ENCODE measurements around the gene GOLPH3. TPM values are rescaled to one million over a fixed set of nuclear protein-coding genes. Genes with fewer than 3 reads are reported as not detected.

GOLPH3 gene
- total and polyA plus RNA-seq, 2 experiments from 2014 or later = 68.5 to 96.1 TPM

GRCh38 chr5:32206509-32207354, 32.6 kb upstream of the GOLPH3 start:
- H3K4me1 Mint-ChIP-seq = peaks cover 3% of the 10 kb centered on the region; the same call in 2 of the 3 replicates
- peaks cover 7% of the 10 kb centered on the region for H3K27me3 Mint-ChIP-seq (ENCODE audit: insufficient read depth, low read depth, poor library complexity)
- no peaks in the 10 kb centered on the region for H3K9me2 ChIP-seq (ENCODE audit: insufficient read depth)
- no peak overlapping the region for H3K27ac Mint-ChIP-seq
- peaks cover 16% of the 10 kb centered on the region for H3K36me3 Mint-ChIP-seq (ENCODE audit: low read depth)
- ATAC-seq (no peak), DNase-seq (ENCODE audit: low spot score) (no peak)
- no peak overlapping the region for H2AFZ ChIP-seq
- H3K79me2 ChIP-seq (replicated peaks; ENCODE audit: insufficient read depth) = no peaks in the 10 kb centered on the region
- 0 out of 2 replicates have a peak, but pooled peaks cover 4% of the 10 kb centered on the region for H3K4me1 ChIP-seq (ENCODE audit: insufficient read depth)
- H3K9me3 Mint-ChIP-seq = peaks cover 25% of the 10 kb centered on the region
- H4K20me1 ChIP-seq (replicated peaks; ENCODE audit: insufficient read depth) = no peaks in the 10 kb centered on the region
- H3K27me3 ChIP-seq (ENCODE audit: insufficient read depth) = no peaks in the 10 kb centered on the region
- no peak overlapping the region for H3K4me3 ChIP-seq
- no peaks in the 10 kb centered on the region for H3K36me3 ChIP-seq (ENCODE audit: insufficient read depth)
- no peak for TF ChIP-seq ZNF331 (CRISPR knock-in tag; IDR thresholded peaks at IDR 0.05; ENCODE audit: low read depth)
- TF ChIP-seq JUNB (IDR thresholded peaks at IDR 0.05; ENCODE audit: unreplicated experiment) = no peak
- no peak for TF ChIP-seq NANOG (IDR thresholded peaks at IDR 0.05; ENCODE audit: borderline replicate concordance)
- no peak for TF ChIP-seq ZNF114 (CRISPR knock-in tag; IDR thresholded peaks at IDR 0.05)
- no peak for TF ChIP-seq POLR2AphosphoS5 (IDR thresholded peaks at IDR 0.05; ENCODE audit: low read depth)
- no peak for TF ChIP-seq CTCF (conservative IDR thresholded peaks at IDR 0.05; ENCODE audit: low read depth in 2 of 2)
- no peak for TF ChIP-seq STAT1 (IDR thresholded peaks at IDR 0.05; ENCODE audit: unreplicated experiment)
- TF ChIP-seq ZNF462 (CRISPR knock-in tag; IDR thresholded peaks at IDR 0.05) = no peak
- TF ChIP-seq REST (IDR thresholded peaks at IDR 0.05; ENCODE audit: unreplicated experiment) = no peak
- no peak for TF ChIP-seq EZH2phosphoT487 (IDR thresholded peaks at IDR 0.05; ENCODE audit: unreplicated experiment)
- TF ChIP-seq EZH2 (IDR thresholded peaks at IDR 0.05; ENCODE audit: low read depth, unreplicated experiment) = no peak
- TF ChIP-seq CREB1 (CRISPR knock-in tag; IDR thresholded peaks at IDR 0.05; ENCODE audit: low read depth) = no peak
- no peak for TF ChIP-seq ETS1 (IDR thresholded peaks at IDR 0.05)
- H3K4me2 ChIP-seq = no peak overlapping the region
- H3K27ac ChIP-seq (ENCODE audit: low read depth) = no peak overlapping the region
- H3F3A ChIP-seq (replicated peaks; ENCODE audit: low read depth) = no peaks in the 10 kb centered on the region
- no peak overlapping the region for H3K4me3 Mint-ChIP-seq

Data from GM23338 (cell line).